Hematopoietic multipotent progenitor cell (in vitro differentiated cells): Measurements from ENCODE around the gene TP53TG3D. TPM values are rescaled to one million over a fixed set of nuclear protein-coding genes. Genes with fewer than 3 reads are reported as not detected.
"Not testable (repeated sequence)": the region's sequence is repeated elsewhere in the genome, so short reads cannot be mapped to it uniquely, and the experiment has no call there.

Experiments used
- DNase-seq, 3 donors: peaks; one replicate each; pipeline ENCODE4 v3.0.0-alpha.2; 2011 to 2015; ENCODE audit warnings: low read depth in 2 of 3, low spot score in 2 of 3
- small RNA-seq: library from RNA; depleted of rRNA; stranded (forward); fragments of <200 nt; gene quantifications from one replicate; pipeline ENCODE3, GENCODE V24; 2012
- total RNA-seq: library from RNA; depleted of rRNA; stranded (reverse); fragments of >200 nt; gene quantifications from one replicate; pipeline ENCODE4 v1.2.3, GENCODE V29; 2012

Gene TP53TG3D
- 1.6 TPM for total RNA-seq

- DNase-seq = not testable (repeated sequence)
These were observed at the start of gene TP53TG3D for GRCh38 chr16:32252986-32253385. Gene TP53TG3D (plus strand): TSS chr16:32253286. CDS start chr16:32253354, 68 bp downstream.

- DNase-seq = not testable (repeated sequence)
These were observed 421 bp downstream of the TP53TG3D start for GRCh38 chr16:32253507-32253906.

GRCh38 chr16:32261526-32261925 is 8.4 kb downstream of the TP53TG3D start:
- not testable (repeated sequence) for DNase-seq

GRCh38 chr16:32263552-32263951 is 10.5 kb downstream of the TP53TG3D start:
- DNase-seq = not testable (repeated sequence)

GRCh38 chr16:32281910-32282309 is 28.8 kb downstream of the TP53TG3D start:
- DNase-seq = not testable (repeated sequence)

GRCh38 chr16:32283024-32283423 is 29.9 kb downstream of the TP53TG3D start:
- DNase-seq = not testable (repeated sequence)

GRCh38 chr16:32283917-32284495 is 30.9 kb downstream of the TP53TG3D start:
- not testable (repeated sequence) for DNase-seq

- DNase-seq = not testable (repeated sequence)
These were observed 32.0 kb downstream of the TP53TG3D start for GRCh38 chr16:32284800-32285796.

GRCh38 chr16:32286193-32286592 is 33.1 kb downstream of the TP53TG3D start:
- not testable (repeated sequence) for DNase-seq

GRCh38 chr16:32287743-32288142 is 34.7 kb downstream of the TP53TG3D start:
- not testable (repeated sequence) for DNase-seq

GRCh38 chr16:32289197-32289596 is 36.1 kb downstream of the TP53TG3D start:
- not testable (repeated sequence) for DNase-seq

- not testable (repeated sequence) for DNase-seq
These were observed 49.7 kb downstream of the TP53TG3D start for GRCh38 chr16:32302776-32303175.

Small RNA genes lying within 50 kb of the gene (small RNA-seq; reads per million reads assigned to genes)
- gene AC133485.1 (not detected), gene AC140878.1 (not detected)
